HepG2 (cell line): Measurements from ENCODE around the gene NRIP2. TPM values are rescaled to one million over a fixed set of nuclear protein-coding genes. Genes with fewer than 3 reads are reported as not detected.

ENCODE experiments used
- KDM2A ChIP-seq: sonication (generic); formaldehyde crosslinking; IDR thresholded peaks from 2 replicates; pipeline ENCODE4 v1.4.0; 2020; ENCODE audit warnings: low read depth, missing genetic modification reagents, borderline replicate concordance
- NR2F2 ChIP-seq: IDR thresholded peaks from 2 replicates; pipeline ENCODE4 v1.6.1; 2012; ENCODE audit warnings: low read depth, inconsistent platforms, borderline replicate concordance
- RARG ChIP-seq: sonication (generic); formaldehyde crosslinking; IDR thresholded peaks from 2 replicates; pipeline ENCODE4 v1.4.0; 2020; ENCODE audit warnings: low read depth, mild to moderate bottlenecking, missing genetic modification reagents
- REPIN1 ChIP-seq: sonication (generic); formaldehyde crosslinking; IDR thresholded peaks from 2 replicates; pipeline ENCODE4 v1.8.0; 2022; ENCODE audit warnings: missing genetic modification reagents, low read depth, mild to moderate bottlenecking, borderline replicate concordance
- ZNF251 ChIP-seq: sonication (generic); formaldehyde crosslinking; IDR thresholded peaks from 2 replicates; pipeline ENCODE4 v1.9.0; 2021; ENCODE audit warnings: mild to moderate bottlenecking, missing genetic modification reagents
- ZNF317 ChIP-seq: sonication (generic); formaldehyde crosslinking; IDR thresholded peaks from 2 replicates; pipeline ENCODE4 v1.5.0; 2020; ENCODE audit warnings: mild to moderate bottlenecking, missing genetic modification reagents
- ZNF672 ChIP-seq: sonication (generic); formaldehyde crosslinking; IDR thresholded peaks from 2 replicates; pipeline ENCODE4 v1.8.1; 2022; ENCODE audit warnings: missing genetic modification reagents
- ZNF678 ChIP-seq: sonication (generic); formaldehyde crosslinking; IDR thresholded peaks from 2 replicates; pipeline ENCODE4 v1.4.0; 2020; ENCODE audit warnings: mild to moderate bottlenecking, missing genetic modification reagents
- ZNF780A ChIP-seq: sonication (generic); formaldehyde crosslinking; IDR thresholded peaks from 2 replicates; pipeline ENCODE4 v1.8.0; 2022; ENCODE audit warnings: mild to moderate bottlenecking, missing genetic modification reagents, moderate library complexity
- polyA plus RNA-seq, 8 experiments: library from polyadenylated mRNA; depleted of rRNA in 3 of 8; stranded (reverse) in 7 of 8; unstranded in 1 of 8; fragments of >200 nt; fragmentation: Illumina TruSeq in 4 of 8; extraction: Trizol in 4 of 8; gene quantifications; 2 replicates each; pipeline versions ENCODE4 v1.2.1 to v1.2.3, GENCODE V29; 2011 to 2016; ENCODE audit warnings: low read depth in 4 of 8, missing spikeins in 1 of 8, mixed read lengths in 1 of 8; ENCODE audit not compliant: insufficient read depth in 1 of 8
- total RNA-seq, 5 experiments: library from RNA; depleted of rRNA; stranded (reverse); fragments of >200 nt; fragmentation: Illumina TruSeq; extraction: Trizol; gene quantifications; 2 replicates each; pipeline ENCODE4 v1.2.3, GENCODE V29; 2016; ENCODE audit warnings: low read depth in 1 of 5
- TF ChIP-seq, protein P1 (sequence below): sonication (generic); formaldehyde crosslinking; IDR thresholded peaks from 2 replicates; pipeline ENCODE4 v1.4.0; 2020; ENCODE audit warnings: missing genetic modification reagents
- TF ChIP-seq, protein P2 (sequence below): IDR thresholded peaks from 2 replicates; pipeline ENCODE4 v1.6.1; 2012; ENCODE audit warnings: low read depth, low read length, improper control_type of control experiment
- TF ChIP-seq, protein P3 (sequence below): sonication (generic); formaldehyde crosslinking; IDR thresholded peaks from 2 replicates; pipeline ENCODE4 v1.4.0; 2020; ENCODE audit warnings: mild to moderate bottlenecking, missing genetic modification reagents
- TF ChIP-seq, protein P4 (sequence below): sonication (generic); formaldehyde crosslinking; IDR thresholded peaks from 2 replicates; pipeline ENCODE4 v1.5.1; 2020; ENCODE audit warnings: missing genetic modification reagents, mild to moderate bottlenecking, borderline replicate concordance

Gene NRIP2
- total and polyA plus RNA-seq, 2 of the 13 experiments (the other 11 are each of a cell fraction or from before 2014, with no cell fraction given), result not detected

DNA sequence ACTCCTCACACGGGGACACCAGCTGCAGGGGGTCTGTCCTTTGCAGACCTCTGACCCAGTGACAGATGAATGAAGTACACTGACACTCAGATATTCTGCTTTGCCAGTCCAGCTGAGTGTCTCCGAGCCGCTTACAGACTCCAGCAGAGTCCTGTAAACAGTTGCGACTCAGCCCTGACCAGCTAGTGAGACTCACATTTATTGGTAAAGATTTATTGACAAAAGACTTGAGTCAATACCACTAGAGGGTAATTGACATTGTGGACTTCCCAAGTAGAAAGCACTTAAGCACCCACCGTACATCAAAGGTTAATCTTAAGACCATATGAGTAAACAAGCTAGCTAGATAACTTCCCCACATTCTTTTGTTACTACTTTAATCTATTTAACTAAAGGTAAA lies 49.8 kb downstream of the NRIP2 start (continued):
- TF ChIP-seq KDM2A (CRISPR knock-in tag) (no peak), ZNF780A (CRISPR knock-in tag) (no peak), ZNF678 (CRISPR knock-in tag) (no peak), ZNF672 (no peak), ZNF317 (CRISPR knock-in tag) (no peak), REPIN1 (CRISPR knock-in tag) (no peak), RARG (CRISPR knock-in tag) (no peak), NR2F2 (0 out of 2 replicates have a peak, but pooled peaks have one; percentile 67), ZNF251 (CRISPR knock-in tag) (no peak)
- TF ChIP-seq, protein P1, sequence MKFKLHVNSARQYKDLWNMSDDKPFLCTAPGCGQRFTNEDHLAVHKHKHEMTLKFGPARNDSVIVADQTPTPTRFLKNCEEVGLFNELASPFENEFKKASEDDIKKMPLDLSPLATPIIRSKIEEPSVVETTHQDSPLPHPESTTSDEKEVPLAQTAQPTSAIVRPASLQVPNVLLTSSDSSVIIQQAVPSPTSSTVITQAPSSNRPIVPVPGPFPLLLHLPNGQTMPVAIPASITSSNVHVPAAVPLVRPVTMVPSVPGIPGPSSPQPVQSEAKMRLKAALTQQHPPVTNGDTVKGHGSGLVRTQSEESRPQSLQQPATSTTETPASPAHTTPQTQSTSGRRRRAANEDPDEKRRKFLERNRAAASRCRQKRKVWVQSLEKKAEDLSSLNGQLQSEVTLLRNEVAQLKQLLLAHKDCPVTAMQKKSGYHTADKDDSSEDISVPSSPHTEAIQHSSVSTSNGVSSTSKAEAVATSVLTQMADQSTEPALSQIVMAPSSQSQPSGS (CRISPR knock-in tag), result no peak
- TF ChIP-seq, protein P2, sequence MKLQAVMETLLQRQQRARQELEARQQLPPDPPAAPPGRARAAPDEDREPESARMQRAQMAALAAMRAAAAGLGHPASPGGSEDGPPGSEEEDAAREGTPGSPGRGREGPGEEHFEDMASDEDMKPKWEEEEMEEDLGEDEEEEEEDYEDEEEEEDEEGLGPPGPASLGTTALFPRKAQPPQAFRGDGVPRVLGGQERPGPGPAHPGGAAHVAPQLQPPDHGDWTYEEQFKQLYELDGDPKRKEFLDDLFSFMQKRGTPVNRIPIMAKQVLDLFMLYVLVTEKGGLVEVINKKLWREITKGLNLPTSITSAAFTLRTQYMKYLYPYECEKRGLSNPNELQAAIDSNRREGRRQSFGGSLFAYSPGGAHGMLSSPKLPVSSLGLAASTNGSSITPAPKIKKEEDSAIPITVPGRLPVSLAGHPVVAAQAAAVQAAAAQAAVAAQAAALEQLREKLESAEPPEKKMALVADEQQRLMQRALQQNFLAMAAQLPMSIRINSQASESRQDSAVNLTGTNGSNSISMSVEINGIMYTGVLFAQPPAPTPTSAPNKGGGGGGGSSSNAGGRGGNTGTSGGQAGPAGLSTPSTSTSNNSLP, result no peak
- TF ChIP-seq, protein P3, sequence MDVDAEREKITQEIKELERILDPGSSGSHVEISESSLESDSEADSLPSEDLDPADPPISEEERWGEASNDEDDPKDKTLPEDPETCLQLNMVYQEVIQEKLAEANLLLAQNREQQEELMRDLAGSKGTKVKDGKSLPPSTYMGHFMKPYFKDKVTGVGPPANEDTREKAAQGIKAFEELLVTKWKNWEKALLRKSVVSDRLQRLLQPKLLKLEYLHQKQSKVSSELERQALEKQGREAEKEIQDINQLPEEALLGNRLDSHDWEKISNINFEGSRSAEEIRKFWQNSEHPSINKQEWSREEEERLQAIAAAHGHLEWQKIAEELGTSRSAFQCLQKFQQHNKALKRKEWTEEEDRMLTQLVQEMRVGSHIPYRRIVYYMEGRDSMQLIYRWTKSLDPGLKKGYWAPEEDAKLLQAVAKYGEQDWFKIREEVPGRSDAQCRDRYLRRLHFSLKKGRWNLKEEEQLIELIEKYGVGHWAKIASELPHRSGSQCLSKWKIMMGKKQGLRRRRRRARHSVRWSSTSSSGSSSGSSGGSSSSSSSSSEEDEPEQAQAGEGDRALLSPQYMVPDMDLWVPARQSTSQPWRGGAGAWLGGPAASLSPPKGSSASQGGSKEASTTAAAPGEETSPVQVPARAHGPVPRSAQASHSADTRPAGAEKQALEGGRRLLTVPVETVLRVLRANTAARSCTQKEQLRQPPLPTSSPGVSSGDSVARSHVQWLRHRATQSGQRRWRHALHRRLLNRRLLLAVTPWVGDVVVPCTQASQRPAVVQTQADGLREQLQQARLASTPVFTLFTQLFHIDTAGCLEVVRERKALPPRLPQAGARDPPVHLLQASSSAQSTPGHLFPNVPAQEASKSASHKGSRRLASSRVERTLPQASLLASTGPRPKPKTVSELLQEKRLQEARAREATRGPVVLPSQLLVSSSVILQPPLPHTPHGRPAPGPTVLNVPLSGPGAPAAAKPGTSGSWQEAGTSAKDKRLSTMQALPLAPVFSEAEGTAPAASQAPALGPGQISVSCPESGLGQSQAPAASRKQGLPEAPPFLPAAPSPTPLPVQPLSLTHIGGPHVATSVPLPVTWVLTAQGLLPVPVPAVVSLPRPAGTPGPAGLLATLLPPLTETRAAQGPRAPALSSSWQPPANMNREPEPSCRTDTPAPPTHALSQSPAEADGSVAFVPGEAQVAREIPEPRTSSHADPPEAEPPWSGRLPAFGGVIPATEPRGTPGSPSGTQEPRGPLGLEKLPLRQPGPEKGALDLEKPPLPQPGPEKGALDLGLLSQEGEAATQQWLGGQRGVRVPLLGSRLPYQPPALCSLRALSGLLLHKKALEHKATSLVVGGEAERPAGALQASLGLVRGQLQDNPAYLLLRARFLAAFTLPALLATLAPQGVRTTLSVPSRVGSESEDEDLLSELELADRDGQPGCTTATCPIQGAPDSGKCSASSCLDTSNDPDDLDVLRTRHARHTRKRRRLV, result no peak
- TF ChIP-seq, protein P4, sequence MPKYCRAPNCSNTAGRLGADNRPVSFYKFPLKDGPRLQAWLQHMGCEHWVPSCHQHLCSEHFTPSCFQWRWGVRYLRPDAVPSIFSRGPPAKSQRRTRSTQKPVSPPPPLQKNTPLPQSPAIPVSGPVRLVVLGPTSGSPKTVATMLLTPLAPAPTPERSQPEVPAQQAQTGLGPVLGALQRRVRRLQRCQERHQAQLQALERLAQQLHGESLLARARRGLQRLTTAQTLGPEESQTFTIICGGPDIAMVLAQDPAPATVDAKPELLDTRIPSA (CRISPR knock-in tag), result no peak
